NCI-H2029 treated with DMSO at 0.1 percent for 48 hours (cell line): ENCODE results near the gene DRG1.
A peak's percentile ranks its signal among the peaks of the same experiment; 100 is the strongest.
"Not testable (repeated sequence)": the region's sequence is repeated elsewhere in the genome, so short reads cannot be mapped to it uniquely, and the experiment has no call there.

Experiments used
- DNase-seq: peaks from one replicate; lab custom pipeline; 2025; lab: John Stamatoyannopoulos, UW

Gene DRG1

DNA sequence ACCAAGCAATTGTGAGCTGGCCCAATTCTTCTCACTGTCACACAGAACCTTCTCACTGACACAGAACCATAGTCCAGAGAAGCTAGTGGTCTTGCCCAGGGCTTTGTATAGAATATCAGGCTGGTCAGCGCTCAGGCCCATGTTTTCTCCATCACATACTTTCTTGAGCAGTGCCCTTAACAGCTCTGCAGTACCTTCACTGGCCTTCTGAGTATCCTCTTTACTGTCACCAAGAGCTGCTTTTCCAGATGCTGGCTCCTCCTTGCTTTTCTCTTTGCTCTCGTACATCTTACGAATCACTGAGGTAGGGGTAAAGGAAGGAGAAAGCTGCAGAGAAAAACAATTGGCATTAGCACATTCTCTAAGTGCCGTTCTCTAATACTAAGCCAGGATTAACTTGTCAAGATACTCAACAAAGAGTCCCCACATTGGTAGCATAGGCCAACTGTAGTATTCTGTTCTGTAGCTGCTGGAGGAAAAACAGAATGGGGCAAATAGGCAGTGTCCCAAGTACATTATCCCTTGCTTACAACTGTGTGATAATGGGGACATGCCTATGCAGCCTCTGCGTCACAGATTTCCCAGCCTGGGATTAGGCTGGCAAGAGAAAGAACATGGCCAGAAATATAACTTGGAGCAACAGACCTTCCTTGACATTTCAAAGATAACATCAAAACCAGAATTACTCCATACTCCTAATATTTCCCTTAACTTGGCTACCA, 43.5 kb downstream of the DRG1 start:
- no peak for DNase-seq

- no peak for DNase-seq
Measured at GRCh38 chr22:31443516-31443915, 44.1 kb downstream of the DRG1 start.

DNA sequence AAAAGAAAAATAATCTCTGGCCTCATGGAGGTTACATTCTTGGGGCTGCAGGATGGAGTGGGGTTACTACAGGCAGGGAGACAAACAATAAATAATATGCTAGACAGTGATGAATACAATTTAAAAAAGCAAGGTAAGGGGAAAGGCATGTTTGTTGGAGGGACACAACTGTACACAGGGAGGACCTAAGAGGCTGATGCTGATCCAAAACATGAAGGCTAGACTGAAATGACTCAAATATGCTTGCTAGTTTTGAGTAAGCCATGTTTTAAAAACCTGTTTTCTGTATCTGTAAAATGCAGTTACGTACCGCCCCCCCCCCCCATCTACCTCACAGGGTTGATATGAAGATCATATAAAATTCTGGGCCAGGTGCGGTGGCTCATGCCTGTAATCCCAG, 46.2 kb downstream of the DRG1 start:
- DNase-seq, result no peak

DNA sequence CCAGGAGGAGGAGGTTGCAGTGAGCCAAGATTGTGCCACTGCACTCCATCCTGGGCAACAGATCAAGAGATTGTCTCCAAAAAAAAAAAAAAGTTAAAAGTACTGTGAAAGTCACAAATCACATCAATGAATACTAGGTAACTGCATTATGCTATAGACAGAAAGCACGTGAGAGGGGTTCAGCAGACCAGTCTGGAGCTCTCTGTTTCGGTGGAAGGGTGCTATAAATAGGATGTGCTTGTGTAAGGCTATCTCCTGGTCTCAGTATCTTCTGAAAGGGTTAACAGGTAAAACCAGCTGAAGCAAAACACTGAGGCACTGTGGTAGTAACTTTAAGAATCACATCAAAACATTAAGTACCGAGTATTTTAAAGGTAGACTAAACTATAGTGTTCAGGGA, 46.8 kb downstream of the DRG1 start:
- no peak for DNase-seq

GRCh38 chr22:31446767-31447166, 47.4 kb downstream of the DRG1 start:
- DNase-seq, result no peak

- DNase-seq, result no peak
Measured at GRCh38 chr22:31447337-31447736, 47.9 kb downstream of the DRG1 start.

DNA sequence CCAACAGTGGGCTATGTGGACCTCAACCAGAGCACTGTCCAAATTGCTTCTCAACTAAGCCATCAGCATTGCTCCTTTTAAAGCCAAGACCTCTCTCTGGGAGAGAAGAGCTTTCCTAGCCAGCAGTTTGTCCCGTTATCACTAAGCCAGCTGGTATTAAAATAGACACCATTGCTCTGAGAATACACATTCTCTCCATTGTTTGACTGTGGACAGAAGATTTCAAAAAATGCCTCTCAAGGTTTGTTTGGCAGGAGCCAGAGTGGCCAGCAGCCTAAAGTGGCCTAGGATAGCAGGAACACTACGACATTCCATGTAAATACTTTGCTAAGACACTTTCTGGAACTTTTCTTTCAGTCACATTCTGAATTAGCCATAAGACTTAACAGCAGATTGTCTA, 49.0 kb downstream of the DRG1 start:
- no peak for DNase-seq

DNA sequence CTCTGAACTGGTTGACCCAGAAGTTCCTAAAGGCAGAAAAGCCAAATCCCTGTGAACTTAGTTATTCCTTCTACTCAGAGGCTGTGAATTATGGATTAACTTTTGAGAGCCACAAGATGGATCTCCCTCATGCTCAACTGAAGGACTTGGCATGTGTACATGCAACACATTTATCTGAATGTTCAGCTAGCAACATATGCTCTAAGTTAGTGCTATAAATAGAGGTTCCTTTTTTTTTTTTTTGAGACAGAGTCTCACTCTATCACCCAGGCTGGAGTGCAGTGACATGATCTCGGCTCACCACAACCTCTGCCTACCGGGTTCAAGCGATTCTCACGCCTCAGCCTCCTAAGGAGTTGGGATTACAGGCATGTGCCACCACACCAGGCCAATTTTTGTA, 50.1 kb downstream of the DRG1 start:
- no peak for DNase-seq

GRCh38 chr22:31451709-31452571, 52.5 kb downstream of the DRG1 start:
- peak; percentile 8 for DNase-seq

- DNase-seq, result no peak
Measured at GRCh38 chr22:31461699-31462098, 62.3 kb downstream of the DRG1 start.

GRCh38 chr22:31465307-31465706, 65.9 kb downstream of the DRG1 start:
- DNase-seq, result no peak

- DNase-seq, result no peak
Measured at GRCh38 chr22:31474743-31475142, 75.3 kb downstream of the DRG1 start.

GRCh38 chr22:31475800-31476199, 76.4 kb downstream of the DRG1 start:
- DNase-seq, result no peak

DNA sequence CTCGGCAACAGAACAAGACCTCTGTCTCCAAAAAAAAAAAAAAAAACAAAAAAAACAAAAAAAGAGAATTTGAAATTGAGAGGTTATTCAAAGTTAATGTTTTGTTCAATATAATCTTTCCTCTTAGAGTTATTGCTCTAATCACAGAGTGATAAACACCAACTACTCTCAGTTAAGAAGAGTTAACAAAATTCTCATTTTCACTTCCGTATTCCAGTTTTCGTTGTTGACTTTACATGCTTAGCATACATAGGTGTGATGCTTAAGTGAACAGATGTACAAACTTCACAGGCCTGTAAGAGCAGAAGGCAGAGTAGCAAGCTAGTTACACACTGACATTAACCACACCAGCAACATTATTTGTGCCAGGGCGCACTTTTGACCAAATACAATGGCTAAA, 77.9 kb downstream of the DRG1 start:
- DNase-seq, result no peak

DNA sequence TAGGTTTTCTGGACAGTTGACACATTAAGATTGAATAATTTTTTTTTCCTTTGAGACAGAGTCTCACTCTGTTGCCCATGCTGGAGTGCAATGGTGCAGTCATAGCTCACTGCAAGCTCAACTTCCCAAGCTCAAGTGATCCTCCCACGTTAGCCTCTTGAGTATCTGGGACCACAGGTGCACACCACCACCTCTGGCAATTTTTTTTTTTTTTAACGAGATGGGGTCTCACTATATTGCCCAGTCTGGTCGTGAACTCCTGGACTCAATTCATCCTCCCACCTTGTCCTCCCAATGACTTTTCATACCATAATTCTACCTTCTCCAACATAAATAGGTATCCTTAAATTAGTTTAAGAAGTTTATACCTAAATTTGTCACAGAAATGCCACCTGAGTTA, 81.7 kb downstream of the DRG1 start:
- DNase-seq, result no peak

DNA sequence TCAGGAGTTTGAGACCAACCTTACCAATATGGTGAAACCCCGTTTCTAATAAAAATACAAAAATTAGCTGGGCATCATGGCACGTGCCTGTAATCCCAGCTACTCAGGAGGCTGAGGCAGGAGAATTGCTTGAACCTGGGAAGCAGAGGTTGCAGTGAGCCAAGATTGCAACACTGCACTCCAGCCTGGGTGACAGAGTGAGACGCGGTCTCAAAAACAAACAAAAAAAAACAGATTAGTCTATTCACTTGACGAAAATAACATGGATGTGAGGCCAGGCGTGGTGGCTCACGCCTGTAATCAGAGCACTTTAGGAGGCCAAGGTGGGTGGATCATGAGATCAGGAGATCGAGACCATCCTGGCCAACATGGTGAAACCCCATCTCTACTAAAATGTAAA, 83.1 kb downstream of the DRG1 start:
- DNase-seq, result not testable (repeated sequence)
